GM18951 (cell line): ENCODE data around the gene ACSL6.

Source experiments
- POLR2A ChIP-seq: IDR thresholded peaks from 4 replicates; pipeline ENCODE4 v1.6.1; 2011; ENCODE audit warnings: mild to moderate bottlenecking; ENCODE audit not compliant: insufficient read length, insufficient read depth; ENCODE audit errors: extremely low read depth
- in situ Hi-C: fragments of 300-500 bp; cut with MboI; formaldehyde crosslinking; loops from one replicate; pipeline ENCODE4 v1.12.0; 2022; ENCODE audit warnings: low sequenced_read_pairs, mixed read lengths, inconsistent platforms; ENCODE audit not compliant: unreplicated experiment

ACSL6 gene

GRCh38 chr5:132016721-132017250, 5.3 kb upstream of the ACSL6 start:
- in situ Hi-C loops, result no loop called here
- TF ChIP-seq POLR2A, result no peak

GRCh38 chr5:132013711-132014110, 2.3 kb upstream of the ACSL6 start:
- in situ Hi-C loops, result no loop called here
- no peak for TF ChIP-seq POLR2A

GRCh38 chr5:132013006-132013689, 1.7 kb upstream of the ACSL6 start:
- in situ Hi-C loops, result no loop called here
- TF ChIP-seq POLR2A, result no peak

GRCh38 chr5:132012371-132013005, 1.0 kb upstream of the ACSL6 start:
- in situ Hi-C loops, result no loop called here
- TF ChIP-seq POLR2A, result no peak

- no peak for TF ChIP-seq POLR2A
- in situ Hi-C loops, result no loop called here
These were observed 353 bp downstream of the ACSL6 start for GRCh38 chr5:132010989-132011621.

- in situ Hi-C loops, result no loop called here
These were observed 841 bp downstream of the ACSL6 start for GRCh38 chr5:132010645-132010988.

GRCh38 chr5:132009706-132010405, 1.6 kb downstream of the ACSL6 start:
- no peak for TF ChIP-seq POLR2A
- in situ Hi-C loops, result loop anchor here (5.0 to 10.0 kb wide), 2 partner anchors 418 to 585 kb away; no protein-coding TSS in a partner anchor

More at GRCh38 chr5:132010645-132010988, 841 bp downstream of the ACSL6 start:
- TF ChIP-seq POLR2A, result no peak

GRCh38 chr5:132008961-132009680, 2.3 kb downstream of the ACSL6 start:
- in situ Hi-C loops, result loop anchor here (5.0 to 10.0 kb wide), 2 partner anchors 417 to 584 kb away; no protein-coding TSS in a partner anchor
- TF ChIP-seq POLR2A, result no peak

GRCh38 chr5:132008163-132008473, 3.3 kb downstream of the ACSL6 start:
- TF ChIP-seq POLR2A, result no peak
- in situ Hi-C loops, result loop anchor here (5.0 to 10.0 kb wide), 2 partner anchors 416 to 583 kb away; no protein-coding TSS in a partner anchor

GRCh38 chr5:132007399-132008162, 3.9 kb downstream of the ACSL6 start:
- no peak for TF ChIP-seq POLR2A
- in situ Hi-C loops, result loop anchor here (5.0 to 10.0 kb wide), 2 partner anchors 415 to 583 kb away; no protein-coding TSS in a partner anchor

- no peak for TF ChIP-seq POLR2A
- in situ Hi-C loops, result loop anchor here (5.0 to 10.0 kb wide), 2 partner anchors 414 to 582 kb away; no protein-coding TSS in a partner anchor
These were observed 4.9 kb downstream of the ACSL6 start for GRCh38 chr5:132006331-132007120.

- in situ Hi-C loops, result loop anchor here (5.0 to 10.0 kb wide), 2 partner anchors 413 to 581 kb away; no protein-coding TSS in a partner anchor
- no peak for TF ChIP-seq POLR2A
These were observed 5.9 kb downstream of the ACSL6 start for GRCh38 chr5:132005591-132005990.
